GM12891 (cell line): ENCODE measurements around the gene HMGN4.

ENCODE experiments used
- POLR2A ChIP-seq: IDR thresholded peaks from 2 replicates; pipeline ENCODE4 v1.6.1; 2011; ENCODE audit warnings: low read depth, low read length, control low read depth
- POLR2AphosphoS5 ChIP-seq: IDR thresholded peaks from 2 replicates; pipeline ENCODE4 v1.6.1; 2011; ENCODE audit warnings: low read depth, low read length, control low read depth
- POU2F2 ChIP-seq: IDR thresholded peaks from 2 replicates; pipeline ENCODE4 v1.6.1; 2011; ENCODE audit warnings: low read depth, mild to moderate bottlenecking, control low read depth, low read length, moderate library complexity
- SPI1 ChIP-seq: IDR thresholded peaks from 2 replicates; pipeline ENCODE4 v1.6.1; 2011; ENCODE audit warnings: low read depth, low read length, control low read depth
- TAF1 ChIP-seq: IDR thresholded peaks from 2 replicates; pipeline ENCODE4 v1.6.1; 2011; ENCODE audit warnings: low read depth, low read length, control low read depth

GRCh38 chr6:26592649-26593048, 54.5 kb downstream of the HMGN4 start:
- no peak for TF ChIP-seq POLR2A
- TF ChIP-seq POLR2AphosphoS5 = no peak
- TF ChIP-seq TAF1 = no peak
- TF ChIP-seq POU2F2 = no peak
- no peak for TF ChIP-seq SPI1
